GM12874 (cell line): ENCODE data around the gene FAM53B.

Source experiments
- CTCF ChIP-seq: IDR thresholded peaks from 2 replicates; pipeline ENCODE4 v1.5.1; 2011; ENCODE audit warnings: low read depth, mild to moderate bottlenecking, control low read depth, low read length, moderate library complexity; ENCODE audit not compliant: insufficient read depth

The FAM53B gene

GRCh38 chr10:124762281-124762680 is 18.1 kb upstream of the FAM53B start:
- no peak for TF ChIP-seq CTCF

- TF ChIP-seq CTCF = no peak
These were observed 12.2 kb upstream of the FAM53B start for GRCh38 chr10:124756156-124756903.

- TF ChIP-seq CTCF = no peak
These were observed 11.4 kb upstream of the FAM53B start for GRCh38 chr10:124755581-124755980.

- no peak for TF ChIP-seq CTCF
These were observed 10.0 kb upstream of the FAM53B start for GRCh38 chr10:124754227-124754626.

- no peak for TF ChIP-seq CTCF
These were observed 4.9 kb upstream of the FAM53B start for GRCh38 chr10:124748953-124749645.

GRCh38 chr10:124748166-124748565 is 4.0 kb upstream of the FAM53B start:
- TF ChIP-seq CTCF = no peak

- TF ChIP-seq CTCF = no peak
These were observed 3.6 kb upstream of the FAM53B start for GRCh38 chr10:124747745-124748144.
